Stimulated activated CD4-positive, alpha-beta T cell treated with anti-CD3 and anti-CD28 coated beads, Interleukin-2, amount 100 ng/mL, for 48 hours (primary cell): ENCODE measurements around the gene LRMDA.

Experiments used
- DNase-seq, 2 donors: peaks; one replicate each; pipeline ENCODE4 v3.0.0-alpha.2; 2020

The LRMDA gene

DNA sequence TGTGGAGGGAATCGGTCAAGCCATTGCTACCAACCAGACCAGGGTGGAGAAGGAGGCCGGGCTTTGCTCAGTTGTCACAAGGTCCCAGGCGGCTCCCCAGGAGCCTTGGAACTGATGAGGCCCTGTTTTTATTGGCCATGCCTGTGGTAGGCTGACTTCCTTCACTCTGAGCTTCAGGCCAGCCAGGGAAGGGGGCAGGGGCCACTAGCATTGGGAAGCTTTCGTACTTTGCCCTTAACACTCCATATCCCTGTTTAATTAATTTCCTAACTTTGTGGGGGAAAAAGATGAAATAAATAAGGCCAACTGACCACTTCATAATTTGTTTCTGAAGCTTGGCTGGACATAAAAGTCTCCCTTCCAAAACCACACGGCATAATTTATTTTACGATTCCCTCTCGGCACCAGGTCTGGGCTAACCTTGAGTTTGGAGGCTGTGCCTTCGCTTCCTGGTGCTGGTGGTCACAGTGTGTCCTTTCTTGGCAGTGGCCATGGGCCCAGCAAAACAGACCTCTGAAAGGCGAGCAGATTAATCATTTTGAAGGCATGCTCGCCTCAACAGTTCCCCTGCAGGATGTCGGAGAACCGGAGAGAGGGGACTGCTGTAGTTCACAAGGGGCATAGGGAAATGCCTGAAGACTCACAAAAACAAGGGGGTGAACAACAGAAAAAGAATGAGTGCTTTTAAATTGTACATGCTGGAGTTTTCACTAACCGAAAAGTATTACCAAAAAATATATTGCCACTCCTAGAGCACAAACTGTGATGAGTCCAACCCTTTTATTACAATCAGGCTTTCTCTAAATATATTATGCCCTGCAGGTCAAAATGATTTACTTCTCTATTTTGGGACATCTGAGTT, 966.0 kb downstream of the LRMDA start:
- DNase-seq: no peak

DNA sequence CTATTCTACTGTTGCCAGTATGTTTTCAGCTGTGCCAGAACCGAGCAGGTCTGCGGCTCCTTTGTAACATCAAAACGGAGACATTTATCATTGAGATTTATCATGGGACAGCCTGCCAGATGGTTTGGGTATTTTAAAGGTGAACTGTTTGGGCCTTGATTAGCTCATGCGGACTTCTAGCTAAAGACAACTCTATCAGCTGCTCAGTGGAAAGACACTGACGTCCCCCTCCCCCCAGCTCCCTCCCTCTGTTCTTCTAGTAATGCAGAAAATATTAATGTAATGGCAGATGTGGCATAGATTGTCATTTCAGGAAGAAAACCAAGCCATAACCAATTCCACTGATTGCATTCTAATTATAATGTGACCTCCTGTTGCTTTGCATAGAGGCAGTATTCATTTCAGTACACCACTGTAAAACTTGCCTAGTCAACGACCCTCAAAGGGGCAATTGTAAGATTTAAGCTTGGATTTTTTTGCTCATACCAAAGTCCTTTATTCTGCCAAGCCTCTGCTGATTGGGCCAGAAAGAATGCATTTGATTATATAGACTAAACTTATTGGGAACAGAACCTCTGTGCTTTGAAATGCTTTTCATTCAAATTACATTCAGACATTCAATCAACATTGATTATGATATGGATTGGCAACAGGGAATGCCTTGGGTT, 966.8 kb downstream of the LRMDA start:
- DNase-seq: no peak

DNA sequence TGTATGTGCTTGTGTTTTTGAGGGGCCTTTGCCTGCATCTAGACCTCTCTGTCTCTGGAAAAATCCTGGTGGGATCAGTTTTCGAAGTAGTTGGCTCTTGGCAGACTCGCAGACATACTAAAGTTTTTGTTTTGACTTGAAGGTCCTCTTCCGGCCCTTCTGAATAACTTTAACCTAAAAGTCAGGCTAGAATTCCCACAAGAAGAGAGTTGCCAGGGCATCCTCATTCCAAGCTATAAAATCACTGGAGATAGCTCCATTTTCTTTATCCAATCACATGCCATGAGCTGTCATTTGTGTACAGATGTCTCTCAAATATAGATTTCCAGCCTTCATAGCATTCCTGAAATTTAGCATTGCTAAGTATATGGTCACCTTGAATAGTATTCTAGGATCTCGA, 967.8 kb downstream of the LRMDA start:
- no peak for DNase-seq

DNA sequence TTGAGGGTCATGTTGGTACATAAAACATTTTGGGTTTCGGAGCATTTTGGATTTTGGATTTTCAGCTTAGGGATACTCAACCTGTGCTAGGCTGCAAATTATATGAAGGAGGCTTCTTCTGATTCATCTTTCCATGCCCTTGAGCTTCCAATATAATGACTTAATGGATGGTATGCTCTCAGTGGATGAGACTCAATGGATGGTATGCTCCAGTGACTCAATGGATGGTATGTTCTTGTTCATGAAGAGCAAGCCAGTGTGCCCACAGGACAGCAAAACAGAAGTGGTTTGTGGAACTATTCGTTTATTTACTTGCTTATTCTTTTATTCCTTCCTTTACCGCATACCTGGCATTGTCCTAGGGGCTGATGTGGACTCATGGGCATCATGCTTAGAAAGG, 969.6 kb downstream of the LRMDA start:
- DNase-seq: no peak

DNA sequence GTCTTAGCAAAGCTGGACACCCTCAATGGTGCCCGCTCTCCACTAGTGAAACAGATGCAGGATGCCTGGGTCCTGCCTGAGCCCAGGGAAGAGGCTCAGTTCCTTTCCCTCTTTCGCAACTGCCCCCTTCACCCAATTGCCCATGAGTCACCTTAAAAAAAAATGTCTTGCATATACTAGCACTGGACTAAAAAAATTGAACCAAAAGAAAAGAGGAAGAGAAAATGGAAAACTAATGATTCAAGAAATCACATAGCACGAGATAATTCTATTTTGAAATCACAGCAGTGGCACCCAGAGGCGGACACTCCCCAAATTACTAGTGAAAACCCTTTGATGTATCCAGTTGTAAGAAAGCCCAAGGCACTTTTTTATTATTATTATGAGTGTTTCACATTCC, 972.5 kb downstream of the LRMDA start:
- no peak for DNase-seq

DNA sequence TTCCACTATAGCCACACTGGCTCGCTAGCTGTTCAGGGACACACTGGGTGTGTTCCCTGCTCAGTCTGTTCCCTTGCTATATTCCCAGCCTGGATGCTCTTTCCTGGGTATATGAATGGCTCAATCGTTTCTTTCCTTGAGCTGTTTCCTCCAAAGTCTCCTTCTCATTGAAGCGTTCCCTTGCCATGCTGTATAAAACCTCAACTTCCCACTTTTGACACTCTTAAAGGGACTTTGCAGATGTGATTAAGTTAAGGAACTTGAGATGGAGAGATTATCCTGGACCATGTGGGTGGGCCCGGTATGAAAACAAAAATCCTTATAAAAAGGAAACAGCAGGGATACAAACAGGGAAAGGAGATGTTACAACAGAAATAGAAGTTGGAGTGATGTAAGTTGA, 973.1 kb downstream of the LRMDA start:
- DNase-seq: no peak

DNA sequence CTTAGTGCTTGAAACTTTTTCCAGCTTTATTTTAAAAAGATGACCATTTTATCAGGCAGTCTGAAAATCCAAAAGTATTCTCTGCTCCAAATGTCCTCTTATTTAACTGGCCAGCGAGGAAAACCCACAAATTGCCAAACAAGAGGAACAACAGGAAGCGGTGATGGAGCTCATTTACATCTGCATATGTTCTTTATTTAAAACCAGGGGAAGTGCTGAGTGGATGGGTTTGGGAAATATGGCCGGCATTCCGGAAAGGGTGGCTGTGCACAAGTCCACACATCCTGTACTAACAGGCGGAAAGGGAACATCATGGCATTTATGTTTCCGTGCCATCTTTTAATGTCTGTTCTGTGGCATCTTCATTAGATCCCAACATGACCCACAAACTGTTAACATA, 974.5 kb downstream of the LRMDA start:
- no peak for DNase-seq

DNA sequence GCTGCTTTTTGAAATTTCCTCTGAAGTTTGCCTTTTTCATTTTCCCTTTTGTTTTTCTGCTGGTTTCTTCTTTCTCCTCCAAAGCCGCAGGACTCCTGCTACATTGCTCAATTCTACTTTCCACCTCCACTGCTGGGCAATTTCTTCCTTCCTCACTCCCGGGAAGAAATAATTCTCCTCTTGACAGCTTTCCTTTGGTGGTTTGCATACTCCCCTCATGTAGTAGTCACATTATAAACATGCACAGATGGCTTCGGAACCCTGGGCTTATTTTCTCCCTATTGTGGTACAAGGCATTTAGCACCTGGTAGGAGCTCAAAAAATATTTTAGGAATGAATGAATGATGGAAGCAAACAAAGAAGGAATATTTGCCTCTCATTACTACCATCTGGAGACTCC, 977.2 kb downstream of the LRMDA start:
- no peak for DNase-seq

DNA sequence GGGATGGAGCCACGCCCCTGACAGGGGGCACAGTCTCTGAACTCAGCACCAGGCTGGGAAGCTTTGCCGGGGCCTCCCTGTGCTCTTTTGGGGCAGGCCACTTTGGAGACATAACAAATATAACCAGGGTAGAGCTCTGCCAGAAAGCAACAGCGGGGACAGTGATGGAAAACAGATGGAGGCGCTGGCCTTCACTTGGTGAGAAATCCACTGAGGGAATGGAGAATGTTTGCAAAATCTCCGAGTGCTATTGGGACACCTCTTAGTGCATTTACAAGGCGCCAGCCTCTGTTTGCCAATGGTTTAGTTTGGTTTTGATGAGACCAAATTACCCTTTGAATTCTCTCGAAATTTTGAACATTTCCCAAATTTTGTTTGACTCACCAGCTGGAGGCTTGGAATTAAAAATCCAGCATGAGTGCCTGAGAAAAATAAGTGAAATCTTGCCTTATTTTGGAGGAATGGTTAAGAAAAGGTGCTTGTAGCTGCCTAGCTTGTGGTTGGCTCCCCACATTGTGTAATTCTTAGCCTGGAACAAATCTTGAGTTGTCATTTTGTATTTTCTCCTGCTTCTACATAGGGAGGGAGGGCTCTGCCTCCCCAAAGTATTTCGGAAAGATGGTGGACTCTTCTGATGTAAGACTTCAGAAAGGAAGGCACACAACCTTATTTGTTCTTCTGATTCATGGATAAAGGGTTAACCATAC, 980.5 kb downstream of the LRMDA start:
- no peak for DNase-seq

DNA sequence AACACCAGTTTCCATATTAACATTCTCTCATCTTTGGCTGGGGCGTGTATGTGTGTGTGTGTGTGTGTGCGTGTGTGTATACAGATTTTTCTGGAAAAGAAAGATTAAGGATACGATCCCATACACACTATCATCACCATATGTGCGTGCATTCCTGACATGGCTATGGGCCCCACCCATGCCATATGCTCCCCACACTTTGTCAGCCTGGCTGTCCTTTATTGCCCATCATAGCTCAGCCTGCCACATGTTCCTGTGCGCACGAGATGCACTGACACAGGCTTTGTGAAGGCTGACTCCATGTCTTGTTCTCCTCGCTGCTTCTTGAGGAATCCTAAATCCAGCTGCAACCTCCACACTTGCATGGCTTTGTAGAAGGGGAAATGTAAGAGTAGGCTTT, 984.1 kb downstream of the LRMDA start:
- DNase-seq: no peak

DNA sequence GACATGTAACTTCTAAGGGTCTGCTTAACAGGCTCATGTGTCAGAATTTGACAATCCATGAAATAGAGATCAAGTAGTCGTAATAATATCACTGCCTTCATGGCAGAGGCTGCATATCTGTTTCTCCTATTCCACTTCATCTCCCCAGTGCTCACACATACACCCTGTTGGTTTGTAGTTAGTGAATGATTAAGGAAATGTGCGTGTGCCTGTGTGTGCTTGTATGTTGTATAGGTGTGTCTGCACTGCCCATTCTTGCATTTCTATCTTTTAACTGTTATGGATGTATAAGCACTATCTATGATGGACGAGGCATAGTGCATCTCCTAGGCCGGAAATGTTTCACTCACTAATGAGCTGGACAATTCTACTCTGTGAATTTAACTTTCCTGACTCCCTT, 985.2 kb downstream of the LRMDA start:
- no peak for DNase-seq

DNA sequence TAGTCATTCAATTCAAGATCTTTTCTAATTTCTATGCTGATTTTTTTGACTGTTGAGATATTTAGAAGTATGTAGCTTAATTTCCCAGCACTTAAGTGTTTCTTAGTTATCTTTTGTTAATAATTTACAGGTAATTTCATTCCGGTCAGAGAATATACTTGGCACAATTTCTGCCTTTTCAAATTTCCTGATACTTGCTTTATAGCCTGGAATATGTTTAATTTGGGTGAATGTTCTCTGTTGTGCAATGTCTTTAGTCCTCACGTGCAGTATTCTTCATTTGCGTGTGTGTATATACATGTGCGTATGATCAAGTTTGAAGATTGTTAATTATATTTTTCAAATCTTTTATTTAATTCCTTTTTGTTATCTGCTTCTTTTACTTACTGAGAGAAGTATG, 989.3 kb downstream of the LRMDA start:
- DNase-seq: no peak

DNA sequence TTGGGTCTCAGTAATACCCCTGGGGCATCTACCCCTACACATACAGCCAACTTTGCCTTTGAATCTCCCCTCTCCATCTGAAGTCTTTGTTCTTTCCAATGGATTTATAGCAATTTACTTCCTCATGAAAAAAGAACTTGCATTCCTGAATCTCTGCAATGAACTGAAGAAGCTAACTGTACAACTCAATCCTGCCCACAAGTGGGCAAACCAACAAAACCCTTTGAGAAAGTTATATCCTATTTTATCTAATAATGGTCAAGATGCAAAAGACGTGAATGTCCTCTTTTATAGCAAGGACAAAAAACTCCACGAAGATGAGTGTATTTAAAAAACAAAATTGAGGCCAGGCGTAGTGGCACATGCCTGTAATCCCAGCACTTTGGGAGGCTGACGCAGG, 991.3 kb downstream of the LRMDA start:
- DNase-seq: no peak

DNA sequence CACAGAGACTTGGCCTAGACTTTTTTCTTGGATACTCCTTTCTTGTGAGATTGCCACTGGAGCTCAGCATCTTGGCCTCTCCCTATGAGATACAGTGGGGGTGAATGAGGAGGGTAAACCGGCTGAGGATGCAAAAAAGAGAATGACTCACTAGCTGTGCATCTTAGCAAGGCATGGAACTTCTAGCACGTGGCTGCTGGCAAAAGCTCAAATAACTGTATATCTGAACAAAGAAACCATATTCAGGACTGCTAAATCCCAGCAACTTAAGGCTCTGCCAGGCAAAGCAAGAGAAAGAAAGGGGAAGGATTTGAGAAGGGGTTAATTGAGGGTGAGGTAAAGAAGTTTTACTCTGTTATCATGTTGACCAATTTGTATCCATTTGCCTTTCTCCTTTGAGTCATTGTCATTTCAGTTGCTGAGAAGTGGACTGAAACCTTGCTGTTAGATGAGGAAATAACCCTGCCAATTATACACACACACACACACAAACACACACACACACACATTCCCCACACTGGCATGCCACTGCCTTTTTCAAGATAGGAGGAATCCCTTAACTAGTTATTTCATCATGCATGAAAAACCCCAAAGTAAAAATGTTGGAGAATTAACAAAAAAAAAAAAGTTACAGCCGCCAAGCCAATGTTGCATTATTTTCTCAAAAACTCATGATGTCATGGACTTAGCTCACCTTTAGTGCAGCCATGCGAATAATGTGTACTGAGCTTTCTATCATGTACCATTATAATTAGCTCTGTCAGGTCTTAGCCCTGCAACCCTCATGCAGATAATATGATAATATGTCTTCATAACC, 997.3 kb downstream of the LRMDA start:
- DNase-seq: no peak

DNA sequence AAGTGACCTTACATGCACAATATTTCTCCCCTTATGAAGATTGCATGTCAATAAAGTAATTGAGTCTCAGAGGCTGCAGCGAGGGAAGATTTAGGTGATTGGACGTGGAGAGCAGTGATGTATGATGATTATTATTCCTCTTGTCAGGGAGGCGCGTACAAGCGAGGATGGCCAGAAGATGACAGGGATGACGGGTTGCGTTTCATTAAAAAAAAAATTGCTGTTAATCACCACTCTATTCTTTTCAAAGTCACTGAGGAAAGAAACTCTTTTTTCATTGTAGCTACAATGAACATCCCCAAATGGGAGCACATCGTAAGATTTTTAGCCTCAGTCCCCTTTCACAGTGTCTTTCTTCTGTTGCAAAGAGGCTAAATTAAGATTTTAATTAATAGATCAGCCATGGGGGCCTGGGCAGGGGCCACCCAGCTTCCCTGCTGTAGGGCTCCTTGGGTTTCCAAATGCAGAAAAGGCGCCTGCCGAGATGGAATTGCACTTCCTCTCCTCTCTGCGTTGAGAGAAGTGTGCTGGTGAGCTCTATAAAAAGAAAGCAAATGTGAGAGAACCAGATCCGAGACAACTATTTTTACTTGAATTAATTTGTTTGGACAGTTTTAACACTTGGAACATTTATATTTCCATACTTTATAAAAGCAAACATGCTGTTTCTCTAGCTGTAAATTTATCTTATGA, 998.1 kb downstream of the LRMDA start:
- DNase-seq: no peak

DNA sequence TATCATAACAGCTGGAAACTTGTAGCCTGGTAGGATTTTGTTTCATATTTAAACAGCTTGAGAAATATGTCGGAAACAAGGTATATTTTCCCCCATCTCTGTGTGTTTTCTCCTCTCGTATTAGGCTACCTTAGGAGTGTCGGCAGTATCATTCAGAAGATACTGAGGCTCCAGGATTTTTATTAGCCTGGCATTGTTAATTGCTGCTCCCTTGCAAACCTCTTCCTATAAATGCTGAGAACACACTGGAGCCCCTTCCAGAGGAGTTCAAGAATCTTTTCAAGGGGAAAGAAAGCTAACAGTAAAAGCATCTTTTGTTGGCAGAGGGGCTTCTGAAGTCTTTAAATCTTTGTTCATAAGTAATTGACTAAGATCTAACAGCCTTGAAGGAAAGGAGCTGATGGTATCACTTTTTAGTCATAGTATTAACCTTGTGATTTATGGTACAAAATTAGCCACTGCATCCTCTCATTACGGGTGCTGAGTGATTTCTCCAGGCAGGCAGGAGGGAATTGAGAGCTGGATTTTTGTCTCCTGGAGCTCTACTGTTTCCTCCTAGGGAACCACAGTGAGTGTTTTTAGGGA, 998.7 kb downstream of the LRMDA start:
- DNase-seq: no peak

DNA sequence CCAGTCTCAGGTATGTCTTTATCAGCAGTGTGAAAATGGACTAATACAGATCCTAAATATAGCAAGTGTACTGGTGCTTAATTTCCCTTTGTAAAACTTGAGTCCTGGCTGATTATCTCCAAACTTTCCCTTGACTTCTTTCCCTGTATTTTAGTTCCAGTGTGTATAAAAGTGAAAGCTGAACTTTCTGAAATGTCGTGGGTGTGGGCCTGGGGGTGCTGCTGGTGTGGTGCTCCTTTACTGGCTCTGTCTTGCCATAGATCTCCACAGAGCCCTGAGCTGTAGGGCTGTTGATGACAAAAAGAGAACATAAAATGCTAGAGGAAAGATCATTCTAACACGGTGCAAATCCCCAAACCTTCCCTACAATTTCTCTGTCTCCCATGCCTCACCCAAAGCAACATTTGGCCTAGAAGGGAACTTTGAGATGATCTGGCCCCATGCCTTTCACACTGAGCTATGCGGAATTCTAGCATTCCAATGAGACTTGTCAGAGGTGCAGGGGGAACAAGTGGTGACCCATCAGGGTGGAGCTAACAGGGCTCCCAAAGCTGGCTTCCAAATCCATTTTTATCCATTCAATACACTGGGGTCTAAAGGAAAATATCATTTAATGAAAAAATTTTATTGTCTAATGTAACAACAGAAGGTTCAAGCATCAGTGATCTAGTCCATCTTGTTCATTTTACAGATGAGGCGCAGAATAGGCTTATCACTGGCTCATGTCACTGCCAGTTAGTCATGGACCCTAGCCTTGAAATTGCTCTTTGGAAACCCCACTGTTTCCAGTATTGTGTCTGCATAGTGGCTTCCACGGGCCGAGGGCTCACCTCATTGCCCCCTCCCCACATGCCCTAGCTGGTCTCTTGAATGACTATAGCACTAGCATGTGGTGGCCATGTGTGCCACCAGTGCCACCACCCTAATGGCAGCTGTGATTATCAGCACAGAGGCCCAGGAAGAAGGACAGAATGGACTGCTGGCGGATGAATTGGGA, 1000.9 kb downstream of the LRMDA start:
- no peak for DNase-seq

DNA sequence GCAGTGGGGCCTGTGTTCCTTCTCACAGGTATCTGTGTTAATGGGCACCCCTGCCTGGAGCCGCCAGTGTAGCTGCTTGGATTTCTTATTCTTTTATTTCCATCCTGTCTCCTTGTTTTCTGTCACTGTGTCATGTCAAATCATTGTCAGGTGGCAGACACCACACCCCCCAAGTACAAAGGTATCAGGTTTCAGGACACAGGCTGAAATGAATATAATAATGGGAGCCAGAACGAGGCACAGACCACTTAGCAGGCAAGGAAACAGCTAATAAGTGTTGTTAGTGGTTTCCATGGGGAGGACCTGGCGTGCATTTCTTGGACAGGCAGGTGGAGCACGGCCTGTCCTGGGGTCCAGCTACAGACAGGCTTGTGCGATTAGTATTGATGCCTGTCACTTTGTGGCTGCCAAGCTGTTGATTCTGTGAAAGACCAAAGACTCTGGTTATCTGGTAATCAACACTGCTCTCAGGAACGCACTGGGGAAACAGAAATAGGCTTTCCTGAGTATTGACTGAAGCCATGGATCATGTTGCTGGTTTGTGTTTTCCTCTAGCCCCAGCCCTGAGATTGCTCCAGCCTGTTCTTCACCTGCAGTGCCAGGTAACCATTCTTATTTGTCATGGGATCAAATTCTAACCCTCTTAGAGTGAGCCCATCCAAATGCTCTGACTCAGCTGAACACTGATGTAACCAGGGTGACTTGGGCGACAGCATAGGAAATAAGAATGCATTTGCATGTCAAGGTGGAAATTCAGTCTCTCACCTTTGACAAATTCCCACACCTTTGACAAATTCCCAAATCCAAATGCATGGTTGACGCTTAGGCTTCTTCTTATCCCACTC, 1002.0 kb downstream of the LRMDA start:
- no peak for DNase-seq

DNA sequence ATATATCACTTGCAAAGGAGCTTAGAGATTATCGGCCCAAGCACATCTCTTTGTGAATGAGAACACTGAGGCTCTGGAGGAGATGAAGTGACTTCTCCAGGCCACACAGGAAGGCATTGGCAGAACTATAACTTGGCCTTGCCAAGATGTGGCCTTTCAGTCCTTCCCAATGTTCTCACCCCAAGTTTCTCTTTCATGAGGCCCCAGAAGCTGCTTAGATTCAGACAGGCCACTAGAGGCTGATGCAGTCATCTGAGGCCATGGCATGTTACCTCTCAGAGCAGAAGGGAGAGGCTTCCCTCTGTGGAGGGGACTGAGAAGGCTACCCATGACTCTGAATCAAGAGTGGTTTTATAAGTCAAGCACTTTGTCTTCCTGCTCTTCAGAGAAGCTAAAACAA, 1003.7 kb downstream of the LRMDA start:
- no peak for DNase-seq

DNA sequence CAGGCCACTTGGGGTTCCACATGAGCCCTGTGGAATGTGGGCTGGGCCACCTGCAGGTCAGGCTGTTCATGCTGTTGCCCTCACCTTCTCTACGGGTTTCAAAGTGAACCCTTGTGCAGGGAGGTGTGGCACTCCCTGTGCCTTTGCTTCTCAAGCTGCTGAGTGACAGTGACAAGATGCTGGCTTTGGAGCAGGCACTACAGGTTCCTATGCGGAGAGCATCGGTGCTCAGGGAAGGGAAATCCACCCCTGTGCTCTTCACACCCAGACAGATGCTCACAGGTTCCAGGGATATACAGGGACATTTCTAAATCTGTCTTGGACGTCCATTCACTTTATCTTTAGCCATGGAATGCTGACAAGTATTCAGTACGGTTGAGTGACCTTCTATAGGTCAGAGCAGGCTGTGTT, 1005.0 kb downstream of the LRMDA start:
- no peak for DNase-seq
